ENCODE results near the gene CDH13. TPM values are rescaled to one million over a fixed set of nuclear protein-coding genes. Genes with fewer than 3 reads are reported as not detected.

CDH13 gene
- total RNA-seq, 4 donors from 2014 or later = 3.1 to 13.5 (median 8.9) TPM

- Histone ChIP-seq H3K27ac (replicated peaks in 1 of 4) (no peak overlapping the region), H3K36me3 (no peaks in the 10 kb centered on the region), H3K9me3 (no peaks in the 10 kb centered on the region), H3K4me1 (peaks cover 17 to 44% (median 24%) of the 10 kb centered on the region in 4 donors), H3K27me3 (no peaks in the 10 kb centered on the region), H3K4me3 (no peak overlapping the region)
- TF ChIP-seq POLR2A (IDR thresholded peaks at IDR 0.05; ENCODE audit: low read depth) = no peak
- no peak for TF ChIP-seq POLR2AphosphoS5 (IDR thresholded peaks at IDR 0.05)
- no peak for TF ChIP-seq EP300 (IDR thresholded peaks at IDR 0.05)
- TF ChIP-seq CTCF (IDR thresholded peaks at IDR 0.05) = no peak
- WGBS = 76% methylated on average over 2 of the region's 2 CpGs
- intact Hi-C loops (cut with DNase I) = no loop called here
- DNase-seq (ENCODE audit: extremely low spot score) = no peak
Observed at GRCh38 chr16:82703161-82703560, 76.4 kb downstream of the CDH13 start.

- Histone ChIP-seq H3K9me3 (no peaks in the 10 kb centered on the region), H3K4me1 (peaks cover 16 to 35% (median 19%) of the 10 kb centered on the region in 4 donors), H3K4me3 (no peak overlapping the region), H3K27ac (replicated peaks in 1 of 4) (no peak overlapping the region), H3K27me3 (no peaks in the 10 kb centered on the region), H3K36me3 (no peaks in the 10 kb centered on the region)
- no peak for DNase-seq (ENCODE audit: extremely low spot score)
- intact Hi-C loops (cut with DNase I) = no loop called here
- TF ChIP-seq CTCF (IDR thresholded peaks at IDR 0.05) = no peak
- no peak for TF ChIP-seq POLR2A (IDR thresholded peaks at IDR 0.05; ENCODE audit: low read depth)
- no peak for TF ChIP-seq EP300 (IDR thresholded peaks at IDR 0.05)
- no peak for TF ChIP-seq POLR2AphosphoS5 (IDR thresholded peaks at IDR 0.05)
- 69% methylated on average over 7 of the region's 7 CpGs for WGBS
Observed at GRCh38 chr16:82703871-82704768, 77.4 kb downstream of the CDH13 start.

GRCh38 chr16:82709987-82710386 lies 83.2 kb downstream of the CDH13 start:
- intact Hi-C loops (cut with DNase I) = no loop called here

GRCh38 chr16:82713778-82714177 lies 87.0 kb downstream of the CDH13 start:
- 77% methylated on average over 4 of the region's 4 CpGs for WGBS
- H3K27ac ChIP-seq (replicated peaks in 1 of 4) = no peak overlapping the region
- H3K9me3 ChIP-seq = no peaks in the 10 kb centered on the region
- no peaks in the 10 kb centered on the region for H3K36me3 ChIP-seq
- peaks cover 5 to 20% (median 14%) of the 10 kb centered on the region in 4 donors for H3K4me1 ChIP-seq
- intact Hi-C loops (cut with DNase I) = no loop called here
- no peak overlapping the region for H3K4me3 ChIP-seq
- DNase-seq (ENCODE audit: extremely low spot score) = no peak
- no peaks in the 10 kb centered on the region for H3K27me3 ChIP-seq
- no peak for TF ChIP-seq CTCF (IDR thresholded peaks at IDR 0.05)
- TF ChIP-seq EP300 (IDR thresholded peaks at IDR 0.05) = no peak
- no peak for TF ChIP-seq POLR2AphosphoS5 (IDR thresholded peaks at IDR 0.05)
- no peak for TF ChIP-seq POLR2A (IDR thresholded peaks at IDR 0.05; ENCODE audit: low read depth)

More at GRCh38 chr16:82709987-82710386, 83.2 kb downstream of the CDH13 start:
- no peak for TF ChIP-seq CTCF (IDR thresholded peaks at IDR 0.05)
- no peak for TF ChIP-seq POLR2A (IDR thresholded peaks at IDR 0.05; ENCODE audit: low read depth)
- no peak for TF ChIP-seq EP300 (IDR thresholded peaks at IDR 0.05)
- TF ChIP-seq POLR2AphosphoS5 (IDR thresholded peaks at IDR 0.05) = no peak
- Histone ChIP-seq H3K27me3 (no peaks in the 10 kb centered on the region), H3K36me3 (no peaks in the 10 kb centered on the region), H3K4me3 (no peak overlapping the region), H3K4me1 (peaks cover 0 to 9% (median 0%) of the 10 kb centered on the region in 4 donors), H3K27ac (replicated peaks in 1 of 4) (no peak overlapping the region), H3K9me3 (no peaks in the 10 kb centered on the region)
- 78% methylated on average over 3 of the region's 3 CpGs for WGBS
- no peak for DNase-seq (ENCODE audit: extremely low spot score)

All from esophagus muscularis mucosa (tissue), 4 donors.